Measurements from ENCODE around the gene GYPC. TPM values are rescaled to one million over a fixed set of nuclear protein-coding genes. Genes with fewer than 3 reads are reported as not detected.

The GYPC gene
- total RNA-seq, 1 experiment from 2014 or later = 13.6 TPM

DNA sequence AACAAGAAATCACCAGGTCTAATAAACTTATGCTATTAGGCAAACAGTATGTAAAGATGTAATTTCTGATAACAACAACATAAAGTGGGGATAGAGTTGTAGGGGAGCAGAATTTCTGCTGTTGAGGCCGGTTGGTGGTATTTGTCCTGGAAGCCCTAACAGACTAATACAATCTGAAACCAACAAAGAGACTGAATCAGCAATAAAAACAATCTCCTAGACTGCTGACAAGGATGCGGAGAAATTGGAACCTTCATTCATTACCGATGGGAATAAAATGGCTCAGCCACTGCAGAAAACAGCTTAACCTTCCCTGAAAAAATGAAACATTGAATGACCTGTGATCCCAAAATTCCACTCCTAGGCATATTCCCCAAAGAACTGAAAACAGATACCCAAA lies 88.7 kb downstream of the GYPC start:
- H3T11ph ChIP-seq (ENCODE audit: low read length) = no peak overlapping the region
- no peak for TF ChIP-seq CTCF (conservative IDR thresholded peaks at IDR 0.05)
- H3K36me3 Mint-ChIP-seq (ENCODE audit: insufficient read depth in 1 of 3, low read depth in 3 of 3) = peaks cover 8 to 18% (median 13%) of the 10 kb centered on the region in 3 experiments
- no peaks in the 10 kb centered on the region for H4K20me1 ChIP-seq (ENCODE audit: control insufficient read depth, insufficient read depth, insufficient read length)
- H3K27ac ChIP-seq (ENCODE audit: insufficient read length, low read depth, low read length) = no peak overlapping the region
- no peak overlapping the region for H3K4me2 ChIP-seq (ENCODE audit: insufficient read depth, insufficient read length, low read length)
- H4K8ac ChIP-seq (replicated peaks; ENCODE audit: insufficient read length, low read depth, low read length) = no peak overlapping the region
- H3K4me1 ChIP-seq (ENCODE audit: insufficient read depth, low read length) = no peaks in the 10 kb centered on the region
- H3K27ac Mint-ChIP-seq = no peak overlapping the region
- H4K5ac ChIP-seq (ENCODE audit: insufficient read length, low read depth, low read length) = no peak overlapping the region
- H2BK15ac ChIP-seq (ENCODE audit: low read depth, low read length) = no peak overlapping the region
- no peak overlapping the region for H4K91ac ChIP-seq (ENCODE audit: insufficient read length, low read depth, low read length)
- no peaks in the 10 kb centered on the region for H3K27me3 ChIP-seq (ENCODE audit: insufficient read depth, low read length)
- no peak overlapping the region for H3K56ac ChIP-seq (ENCODE audit: insufficient read length, low read depth, low read length)
- WGBS (ENCODE audit: extremely low coverage, insufficient read length, low lambda C conversion rate) = no CpG with 5 or more reads among the region's 3 CpGs
- H2BK20ac ChIP-seq (ENCODE audit: low read depth, low read length, poor library complexity, severe bottlenecking) = no peak overlapping the region
- H2AFZ ChIP-seq (ENCODE audit: low read length) = no peak overlapping the region
- H2BK12ac ChIP-seq (ENCODE audit: insufficient read length, low read depth, low read length) = no peak overlapping the region
- H2BK120ac ChIP-seq (ENCODE audit: low read depth, low read length, poor library complexity, severe bottlenecking) = no peak overlapping the region
- H3K9me3 Mint-ChIP-seq = peaks cover 15 to 20% of the 10 kb centered on the region in 2 experiments
- no peak overlapping the region for H3K14ac ChIP-seq (ENCODE audit: insufficient read depth, low read length)
- H2BK5ac ChIP-seq (ENCODE audit: insufficient read length, low read length) = no peak overlapping the region
- H3K4me3 Mint-ChIP-seq = no peak overlapping the region
- no peak overlapping the region for H3K23ac ChIP-seq (ENCODE audit: insufficient read length, low read depth, low read length)
- DNase-seq = no peak
- no peaks in the 10 kb centered on the region for H3K23me2 ChIP-seq (ENCODE audit: insufficient read length, low read depth, low read length, poor library complexity, severe bottlenecking)
- H3K79me2 ChIP-seq (ENCODE audit: insufficient read depth, low read length) = no peaks in the 10 kb centered on the region
- H3K27me3 Mint-ChIP-seq (ENCODE audit: low read depth) = no peaks in the 10 kb centered on the region
- no peak overlapping the region for H2AK5ac ChIP-seq (ENCODE audit: insufficient read length, low read length)
- no peak overlapping the region for H3K4ac ChIP-seq (ENCODE audit: low read depth, low read length)
- no peaks in the 10 kb centered on the region for H3K9me3 ChIP-seq (ENCODE audit: control insufficient read depth, low read depth, low read length)
- no peaks in the 10 kb centered on the region for H3K79me1 ChIP-seq (ENCODE audit: insufficient read depth, low read depth, low read length, poor library complexity, severe bottlenecking)
- H3K4me1 Mint-ChIP-seq = 0 out of 4 replicates have a peak, but pooled peaks cover 0 to 1% of the 10 kb centered on the region in 2 experiments
- H3K9ac ChIP-seq (ENCODE audit: extremely low read depth, insufficient read length, low read length) = no peak overlapping the region
- H3K18ac ChIP-seq (ENCODE audit: insufficient read length, low read depth, low read length) = no peak overlapping the region

Other genes starting within 250 kb of the GYPC start
- gene TEX51, start 242.7 kb downstream of the GYPC start, total RNA-seq (2021) = not detected in 2 replicates